ENCODE results near the gene ATP6V1A.

DNA sequence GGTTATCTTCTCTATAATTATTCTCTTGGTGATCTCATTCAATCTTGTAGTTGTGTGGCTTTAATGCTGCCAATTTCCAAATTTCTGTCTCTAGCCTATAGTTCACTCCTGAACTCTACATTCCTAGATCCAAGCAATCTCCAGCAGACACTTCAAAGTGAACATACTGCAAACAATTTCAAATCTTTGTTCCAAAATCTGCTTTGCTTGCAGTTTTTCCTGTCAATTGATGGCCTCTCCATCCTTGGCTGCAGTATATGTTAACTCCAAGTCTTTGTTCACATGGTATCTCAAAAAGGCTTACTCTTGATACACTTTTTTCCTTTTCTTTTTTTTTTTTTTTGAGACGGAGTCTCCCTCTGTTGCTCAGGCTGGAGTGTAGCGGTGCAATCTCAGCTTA lies 18.2 kb upstream of the ATP6V1A start:
- TF ChIP-seq, protein P1, sequence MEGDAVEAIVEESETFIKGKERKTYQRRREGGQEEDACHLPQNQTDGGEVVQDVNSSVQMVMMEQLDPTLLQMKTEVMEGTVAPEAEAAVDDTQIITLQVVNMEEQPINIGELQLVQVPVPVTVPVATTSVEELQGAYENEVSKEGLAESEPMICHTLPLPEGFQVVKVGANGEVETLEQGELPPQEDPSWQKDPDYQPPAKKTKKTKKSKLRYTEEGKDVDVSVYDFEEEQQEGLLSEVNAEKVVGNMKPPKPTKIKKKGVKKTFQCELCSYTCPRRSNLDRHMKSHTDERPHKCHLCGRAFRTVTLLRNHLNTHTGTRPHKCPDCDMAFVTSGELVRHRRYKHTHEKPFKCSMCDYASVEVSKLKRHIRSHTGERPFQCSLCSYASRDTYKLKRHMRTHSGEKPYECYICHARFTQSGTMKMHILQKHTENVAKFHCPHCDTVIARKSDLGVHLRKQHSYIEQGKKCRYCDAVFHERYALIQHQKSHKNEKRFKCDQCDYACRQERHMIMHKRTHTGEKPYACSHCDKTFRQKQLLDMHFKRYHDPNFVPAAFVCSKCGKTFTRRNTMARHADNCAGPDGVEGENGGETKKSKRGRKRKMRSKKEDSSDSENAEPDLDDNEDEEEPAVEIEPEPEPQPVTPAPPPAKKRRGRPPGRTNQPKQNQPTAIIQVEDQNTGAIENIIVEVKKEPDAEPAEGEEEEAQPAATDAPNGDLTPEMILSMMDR (IDR thresholded peaks at IDR 0.05; ENCODE audit: borderline replicate concordance, extremely low read depth, low read length, poor library complexity, severe bottlenecking) = no peak
- TF ChIP-seq EZH2 (IDR thresholded peaks at IDR 0.05; ENCODE audit: borderline replicate concordance, low read depth, low read length, severe bottlenecking) = no peak

All from DND-41 (cell line).